Measurements from ENCODE around the gene MAP3K1.
"Not testable (repeated sequence)": the region's sequence is repeated elsewhere in the genome, so short reads cannot be mapped to it uniquely, and the experiment has no call there.

MAP3K1 gene

GRCh38 chr5:56814963-56815657 is at the start of gene MAP3K1:
Gene MAP3K1, plus strand, starts transcription at chr5:56815549. Its CDS starts 25 bp downstream, at chr5:56815574.
- TF ChIP-seq ZFX (IDR thresholded peaks at IDR 0.05) = no peak
- TF ChIP-seq CTCF (conservative IDR thresholded peaks at IDR 0.05) = 0 out of 2 replicates have a peak, but pooled peaks have one; percentile 11
- H3K27ac ChIP-seq = peak within 1 kb of the TSS; percentile 84

- no peak for TF ChIP-seq CTCF (conservative IDR thresholded peaks at IDR 0.05)
- no peak overlapping the region for H3K27ac ChIP-seq
Observed at GRCh38 chr5:56766926-56767325, 48.4 kb upstream of the MAP3K1 start.

GRCh38 chr5:56769875-56770604 is 45.3 kb upstream of the MAP3K1 start:
- no peak for TF ChIP-seq CTCF (conservative IDR thresholded peaks at IDR 0.05)
- TF ChIP-seq ZFX (IDR thresholded peaks at IDR 0.05) = no peak
- no peak overlapping the region for H3K27ac ChIP-seq

- no peak for TF ChIP-seq ZFX (IDR thresholded peaks at IDR 0.05)
- TF ChIP-seq CTCF (conservative IDR thresholded peaks at IDR 0.05) = no peak
- H3K27ac ChIP-seq = no peak overlapping the region
Observed at GRCh38 chr5:56772767-56773166, 42.6 kb upstream of the MAP3K1 start.

- no peak overlapping the region for H3K27ac ChIP-seq
Observed at GRCh38 chr5:56774957-56775356, 40.4 kb upstream of the MAP3K1 start.

GRCh38 chr5:56776212-56776846 is 39.0 kb upstream of the MAP3K1 start:
- H3K27ac ChIP-seq = not testable (repeated sequence)

More at GRCh38 chr5:56774957-56775356, 40.4 kb upstream of the MAP3K1 start:
- TF ChIP-seq CTCF (conservative IDR thresholded peaks at IDR 0.05) = no peak
- TF ChIP-seq ZFX (IDR thresholded peaks at IDR 0.05) = no peak

GRCh38 chr5:56783261-56783660 is 32.1 kb upstream of the MAP3K1 start:
- H3K27ac ChIP-seq = no peak overlapping the region
- TF ChIP-seq CTCF (conservative IDR thresholded peaks at IDR 0.05) = no peak
- TF ChIP-seq ZFX (IDR thresholded peaks at IDR 0.05) = no peak
